HUES6 (cell line): ENCODE results near the gene HERC2.
A peak's percentile ranks its signal among the peaks of the same experiment; 100 is the strongest.
"Not testable (repeated sequence)": the region's sequence is repeated elsewhere in the genome, so short reads cannot be mapped to it uniquely, and the experiment has no call there.

ENCODE experiments used
- H3K27ac ChIP-seq: 2 replicates; pipeline ENCODE4 v1.7.0; 2013; ENCODE audit warnings: low read depth, mild to moderate bottlenecking, low read length, inconsistent platforms
- H3K27me3 ChIP-seq: 2 replicates; pipeline ENCODE4 v1.6.1; 2013; ENCODE audit warnings: low read length; ENCODE audit not compliant: control insufficient read depth, insufficient read depth
- H3K36me3 ChIP-seq: 2 replicates; pipeline ENCODE4 v1.6.1; 2013; ENCODE audit warnings: low read length; ENCODE audit not compliant: control insufficient read depth, insufficient read depth
- H3K4me1 ChIP-seq: 2 replicates; pipeline ENCODE4 v1.6.1; 2013; ENCODE audit warnings: low read length; ENCODE audit not compliant: control insufficient read depth, insufficient read depth
- H3K4me3 ChIP-seq: 2 replicates; pipeline ENCODE4 v1.5.1; 2013; ENCODE audit warnings: low read depth, low read length
- H3K9ac ChIP-seq: one replicate; pipeline ENCODE4 v1.6.1; 2013; ENCODE audit warnings: mild to moderate bottlenecking, low read length
- H3K9me3 ChIP-seq: 2 replicates; pipeline ENCODE4 v1.6.1; 2013; ENCODE audit warnings: low read depth, low read length; ENCODE audit not compliant: control insufficient read depth, insufficient read depth

The HERC2 gene

DNA sequence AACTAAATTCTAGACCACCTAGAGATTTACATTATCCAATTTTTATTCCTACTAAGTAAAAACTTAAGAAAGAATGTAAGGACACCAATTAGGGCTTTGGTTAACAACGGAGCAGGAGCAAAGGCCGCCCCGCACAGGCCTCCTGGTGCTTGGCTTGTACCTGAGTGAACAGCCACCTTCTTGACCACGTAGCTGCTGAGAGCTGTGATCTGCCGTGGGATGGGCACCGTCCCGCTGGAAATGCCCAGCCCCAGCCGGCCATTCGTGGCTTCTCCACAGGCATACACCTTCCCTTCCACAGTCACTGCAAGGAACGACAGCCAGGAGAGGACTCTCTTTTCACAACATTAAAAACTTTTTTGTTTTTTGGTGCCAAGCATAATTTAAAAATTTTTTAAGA, 143.3 kb downstream of the HERC2 start:
- H3K36me3 ChIP-seq = peaks cover 87% of the 10 kb centered on the region
- H3K27ac ChIP-seq = no peak overlapping the region
- no peaks in the 10 kb centered on the region for H3K9me3 ChIP-seq
- no peaks in the 10 kb centered on the region for H3K4me1 ChIP-seq
- H3K9ac ChIP-seq = no peak overlapping the region
- H3K4me3 ChIP-seq = no peak overlapping the region
- no peaks in the 10 kb centered on the region for H3K27me3 ChIP-seq

- no peak overlapping the region for H3K9ac ChIP-seq
- H3K4me3 ChIP-seq = no peak overlapping the region
- H3K9me3 ChIP-seq = no peaks in the 10 kb centered on the region
- no peaks in the 10 kb centered on the region for H3K27me3 ChIP-seq
- H3K36me3 ChIP-seq = peaks cover 87% of the 10 kb centered on the region
- H3K27ac ChIP-seq = no peak overlapping the region
- H3K4me1 ChIP-seq = no peaks in the 10 kb centered on the region
Observed at GRCh38 chr15:28178290-28178689, 143.7 kb downstream of the HERC2 start.

GRCh38 chr15:28169366-28169765, 152.6 kb downstream of the HERC2 start:
- Histone ChIP-seq H3K27ac (no peak overlapping the region), H3K27me3 (no peaks in the 10 kb centered on the region), H3K4me3 (no peak overlapping the region), H3K9ac (no peak overlapping the region), H3K36me3 (peaks cover 78% of the 10 kb centered on the region), H3K9me3 (no peaks in the 10 kb centered on the region), H3K4me1 (no peaks in the 10 kb centered on the region)

DNA sequence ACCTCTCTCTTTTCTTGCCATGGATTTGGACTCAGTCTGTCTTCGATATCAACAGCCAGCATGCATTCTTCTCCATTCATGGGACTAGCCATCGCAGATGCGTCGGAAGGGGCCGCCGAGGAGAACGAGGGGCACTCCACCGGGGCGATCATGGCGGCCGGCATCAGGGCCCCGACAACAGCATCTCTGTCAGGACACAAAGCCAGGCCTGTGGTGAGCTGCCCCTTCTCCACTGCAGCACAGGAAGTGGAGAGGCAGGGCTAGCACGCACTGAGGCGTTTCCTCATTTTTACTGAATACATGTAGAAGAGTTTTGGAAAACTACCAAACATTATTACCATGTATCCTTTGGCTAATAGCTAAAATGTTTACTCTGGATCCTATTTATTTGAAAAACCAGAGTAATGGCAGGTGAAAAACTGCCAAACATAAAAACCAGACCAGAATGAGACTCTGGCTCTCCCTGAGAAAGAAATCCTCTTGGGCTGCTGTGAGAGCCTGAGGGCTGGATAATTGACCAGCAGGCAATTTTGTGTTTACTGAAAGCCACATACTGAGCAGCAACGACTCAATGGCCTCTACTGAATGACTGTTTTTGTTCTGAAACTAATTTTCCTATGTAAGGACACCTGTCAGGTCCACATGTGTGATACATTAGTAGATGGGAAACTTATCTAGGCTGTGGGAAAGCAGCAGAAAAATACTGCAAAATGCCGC, 153.4 kb downstream of the HERC2 start:
- H3K36me3 ChIP-seq = peaks cover 80% of the 10 kb centered on the region
- not testable (repeated sequence) for H3K27ac ChIP-seq, H3K9me3 ChIP-seq, H3K27me3 ChIP-seq, H3K4me1 ChIP-seq, H3K9ac ChIP-seq, H3K4me3 ChIP-seq

GRCh38 chr15:28167042-28167441, 154.9 kb downstream of the HERC2 start:
- H3K27ac ChIP-seq = no peak overlapping the region
- peaks cover 86% of the 10 kb centered on the region for H3K36me3 ChIP-seq
- H3K9me3 ChIP-seq = no peaks in the 10 kb centered on the region
- no peaks in the 10 kb centered on the region for H3K4me1 ChIP-seq
- H3K4me3 ChIP-seq = no peak overlapping the region
- H3K27me3 ChIP-seq = no peaks in the 10 kb centered on the region
- no peak overlapping the region for H3K9ac ChIP-seq

GRCh38 chr15:28165791-28166190, 156.2 kb downstream of the HERC2 start:
- Histone ChIP-seq H3K4me1 (no peaks in the 10 kb centered on the region), H3K9me3 (peaks cover 5% of the 10 kb centered on the region), H3K27ac (no peak overlapping the region), H3K27me3 (no peaks in the 10 kb centered on the region), H3K4me3 (no peak overlapping the region), H3K9ac (no peak overlapping the region), H3K36me3 (peaks cover 91% of the 10 kb centered on the region)

DNA sequence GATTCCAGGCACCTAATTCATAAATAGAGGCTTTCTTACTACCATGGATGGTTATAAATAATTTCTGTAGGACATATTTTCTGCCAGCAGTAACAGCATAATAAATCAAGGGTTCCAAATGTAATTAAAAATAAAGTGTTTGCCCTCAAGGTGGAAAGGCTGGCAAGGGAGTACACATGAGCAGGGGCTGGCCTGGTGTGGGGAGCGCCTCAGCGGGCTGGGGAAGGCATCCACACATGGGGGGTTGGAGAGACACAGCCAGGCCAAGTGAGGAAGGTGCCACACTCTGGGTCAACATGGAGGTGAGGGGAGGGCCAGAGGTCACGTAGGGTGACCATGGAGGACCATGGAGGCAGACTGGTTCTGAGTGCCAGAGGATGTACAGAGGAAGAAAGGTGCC, 157.1 kb downstream of the HERC2 start:
- Histone ChIP-seq H3K9ac (no peak overlapping the region), H3K36me3 (peaks cover 94% of the 10 kb centered on the region), H3K27me3 (no peaks in the 10 kb centered on the region), H3K27ac (no peak overlapping the region), H3K4me3 (no peak overlapping the region), H3K4me1 (no peaks in the 10 kb centered on the region), H3K9me3 (peaks cover 5% of the 10 kb centered on the region)

GRCh38 chr15:28154283-28154682, 167.7 kb downstream of the HERC2 start:
- Histone ChIP-seq H3K9me3 (no peaks in the 10 kb centered on the region; the same call in 1 of the 2 replicates), H3K36me3 (peaks cover 19% of the 10 kb centered on the region), H3K9ac (no peak overlapping the region), H3K27ac (no peak overlapping the region), H3K4me3 (no peak overlapping the region), H3K27me3 (no peaks in the 10 kb centered on the region), H3K4me1 (peaks cover 3% of the 10 kb centered on the region; the same call in 1 of the 2 replicates)

GRCh38 chr15:28153492-28154119, 168.4 kb downstream of the HERC2 start:
- no peak overlapping the region for H3K9ac ChIP-seq
- H3K27me3 ChIP-seq = no peaks in the 10 kb centered on the region
- H3K4me3 ChIP-seq = no peak overlapping the region
- peaks cover 19% of the 10 kb centered on the region for H3K36me3 ChIP-seq
- peaks cover 3% of the 10 kb centered on the region; the same call in 1 of the 2 replicates for H3K4me1 ChIP-seq
- H3K27ac ChIP-seq = no peak overlapping the region
- no peaks in the 10 kb centered on the region; the same call in 1 of the 2 replicates for H3K9me3 ChIP-seq

GRCh38 chr15:28152538-28152923, 169.4 kb downstream of the HERC2 start:
- peaks cover 19% of the 10 kb centered on the region for H3K36me3 ChIP-seq
- H3K27me3 ChIP-seq, H3K9ac ChIP-seq, H3K27ac ChIP-seq, H3K4me1 ChIP-seq, H3K9me3 ChIP-seq, H3K4me3 ChIP-seq: not testable (repeated sequence)

DNA sequence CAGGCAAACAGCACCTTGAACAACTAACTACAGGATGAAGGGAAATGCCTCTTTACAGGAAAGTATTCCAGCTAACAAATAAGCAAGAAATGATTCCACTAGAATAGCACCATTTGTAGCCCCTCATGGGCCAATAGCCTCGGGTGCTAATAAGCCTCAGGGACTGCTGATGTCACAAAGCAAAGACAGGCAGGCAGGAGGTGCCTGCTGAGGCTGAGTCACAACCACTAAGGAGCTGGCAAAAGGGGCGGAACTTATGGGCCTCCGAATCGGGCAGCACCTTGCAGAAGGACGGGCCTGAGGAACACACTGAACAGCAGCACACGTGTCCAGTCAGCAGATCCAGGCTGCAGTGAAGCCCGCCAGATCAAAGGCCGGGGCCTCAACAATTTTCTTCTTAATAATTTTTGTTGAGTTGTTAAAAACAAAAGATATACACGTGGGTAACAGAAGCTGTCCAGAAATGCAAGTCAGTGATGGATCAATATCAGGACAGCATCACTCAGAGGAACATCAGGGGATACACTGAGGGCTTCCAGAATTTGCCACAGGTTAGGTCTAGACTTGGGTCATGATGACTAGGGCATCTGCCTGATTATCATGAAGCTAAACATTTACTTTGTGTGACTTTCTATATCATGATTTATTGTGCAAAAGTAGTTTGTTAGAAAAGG, 170.0 kb downstream of the HERC2 start:
- H3K4me3 ChIP-seq, H3K9me3 ChIP-seq, H3K4me1 ChIP-seq, H3K27me3 ChIP-seq, H3K27ac ChIP-seq: not testable (repeated sequence)
- Histone ChIP-seq H3K36me3 (peaks cover 19% of the 10 kb centered on the region), H3K9ac (peak overlapping the region; percentile 12)
